ENCODE measurements around the gene RBM26.
"Not testable (repeated sequence)": the region's sequence is repeated elsewhere in the genome, so short reads cannot be mapped to it uniquely, and the experiment has no call there.

Gene RBM26

DNA sequence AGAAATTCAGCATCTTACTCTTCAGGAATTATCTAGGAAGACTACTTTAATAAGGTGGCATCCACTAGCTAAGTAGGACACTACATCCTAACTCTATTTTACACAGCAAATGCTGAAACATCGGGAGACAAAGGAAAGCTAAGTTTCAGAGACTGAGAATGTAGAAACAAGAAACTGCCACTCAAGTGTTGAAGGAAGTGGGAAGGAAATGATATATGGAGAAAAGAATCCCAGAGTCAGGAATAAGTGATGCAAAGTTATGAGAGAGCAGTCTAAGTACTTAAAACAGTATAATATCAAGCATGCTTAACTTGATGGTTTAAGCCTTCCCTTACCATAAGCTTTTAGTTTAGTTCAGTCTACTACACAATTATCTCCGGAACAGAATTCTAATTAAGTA is 52.4 kb downstream of the RBM26 start:
- no peak for DNase-seq (ENCODE audit: low read depth)
- TF ChIP-seq, protein P1, sequence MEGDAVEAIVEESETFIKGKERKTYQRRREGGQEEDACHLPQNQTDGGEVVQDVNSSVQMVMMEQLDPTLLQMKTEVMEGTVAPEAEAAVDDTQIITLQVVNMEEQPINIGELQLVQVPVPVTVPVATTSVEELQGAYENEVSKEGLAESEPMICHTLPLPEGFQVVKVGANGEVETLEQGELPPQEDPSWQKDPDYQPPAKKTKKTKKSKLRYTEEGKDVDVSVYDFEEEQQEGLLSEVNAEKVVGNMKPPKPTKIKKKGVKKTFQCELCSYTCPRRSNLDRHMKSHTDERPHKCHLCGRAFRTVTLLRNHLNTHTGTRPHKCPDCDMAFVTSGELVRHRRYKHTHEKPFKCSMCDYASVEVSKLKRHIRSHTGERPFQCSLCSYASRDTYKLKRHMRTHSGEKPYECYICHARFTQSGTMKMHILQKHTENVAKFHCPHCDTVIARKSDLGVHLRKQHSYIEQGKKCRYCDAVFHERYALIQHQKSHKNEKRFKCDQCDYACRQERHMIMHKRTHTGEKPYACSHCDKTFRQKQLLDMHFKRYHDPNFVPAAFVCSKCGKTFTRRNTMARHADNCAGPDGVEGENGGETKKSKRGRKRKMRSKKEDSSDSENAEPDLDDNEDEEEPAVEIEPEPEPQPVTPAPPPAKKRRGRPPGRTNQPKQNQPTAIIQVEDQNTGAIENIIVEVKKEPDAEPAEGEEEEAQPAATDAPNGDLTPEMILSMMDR (IDR thresholded peaks at IDR 0.05; ENCODE audit: control insufficient read depth, insufficient read depth, low read depth, low read length, missing control alignments), result no peak
- H3K4me3 ChIP-seq (ENCODE audit: control insufficient read depth, low read depth, low read length), result no peak overlapping the region

GRCh38 chr13:79352107-79352506 is 53.9 kb downstream of the RBM26 start:
- TF ChIP-seq, protein P1 (IDR thresholded peaks at IDR 0.05; ENCODE audit: control insufficient read depth, insufficient read depth, low read depth, low read length, missing control alignments), result no peak
- H3K4me3 ChIP-seq (ENCODE audit: control insufficient read depth, low read depth, low read length), result no peak overlapping the region
- DNase-seq (ENCODE audit: low read depth), result no peak

DNA sequence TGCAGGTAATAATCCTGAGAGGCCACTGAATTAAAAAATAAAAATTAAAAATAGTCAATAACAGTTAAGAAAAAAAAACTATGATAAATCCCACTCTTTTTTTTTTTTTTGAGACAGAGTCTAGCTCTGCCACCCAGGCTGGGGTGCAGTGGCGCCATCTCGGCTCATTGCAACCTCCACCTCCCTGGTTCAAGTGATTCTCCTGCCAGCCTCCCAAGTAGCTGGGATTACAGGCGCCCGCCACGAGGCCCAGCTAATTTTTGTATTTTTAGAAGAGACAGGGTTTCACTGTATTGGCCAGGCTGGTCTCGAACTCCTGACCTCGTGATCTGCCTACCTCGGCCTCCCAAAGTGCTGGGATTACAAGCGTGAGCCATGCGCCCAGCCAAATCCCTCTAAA is 56.4 kb downstream of the RBM26 start:
- not testable (repeated sequence) for H3K4me3 ChIP-seq (ENCODE audit: control insufficient read depth, low read depth, low read length); DNase-seq (ENCODE audit: low read depth)

- DNase-seq (ENCODE audit: low read depth), result no peak
- H3K4me3 ChIP-seq (ENCODE audit: control insufficient read depth, low read depth, low read length), result no peak overlapping the region
- TF ChIP-seq, protein P1 (IDR thresholded peaks at IDR 0.05; ENCODE audit: control insufficient read depth, insufficient read depth, low read depth, low read length, missing control alignments), result no peak
These were observed 57.0 kb downstream of the RBM26 start for GRCh38 chr13:79349011-79349410.

DNA sequence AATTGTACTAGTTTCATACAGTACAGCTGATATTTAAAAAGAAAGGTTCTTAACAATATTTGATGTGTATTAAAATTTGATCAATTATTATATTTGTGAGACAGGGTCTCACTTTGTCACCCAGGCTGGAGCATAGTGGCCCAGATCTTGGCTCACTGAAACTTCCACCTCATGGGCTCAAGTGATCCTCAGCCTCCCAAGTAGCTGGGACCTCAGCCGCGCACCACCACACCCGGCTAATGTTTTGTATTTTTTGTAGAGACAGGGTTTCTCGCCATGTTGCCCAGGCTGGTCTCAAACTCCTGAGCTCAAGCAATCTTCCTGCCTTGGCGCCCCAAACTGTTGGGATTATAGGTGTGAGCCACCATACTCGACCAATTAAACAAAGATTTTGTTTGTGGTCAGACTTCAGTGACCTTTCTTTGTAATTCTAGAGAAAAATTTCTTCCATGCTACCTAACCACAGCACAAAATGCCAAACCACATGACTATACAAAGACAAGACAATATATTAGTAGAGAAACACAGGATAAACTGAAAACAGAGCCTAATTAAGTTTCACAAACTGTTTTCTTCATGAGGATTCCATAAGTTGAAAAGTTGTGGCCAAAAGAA is 59.6 kb downstream of the RBM26 start:
- no peak for DNase-seq (ENCODE audit: low read depth)
- no peak overlapping the region for H3K4me3 ChIP-seq (ENCODE audit: control insufficient read depth, low read depth, low read length)
- TF ChIP-seq, protein P1 (IDR thresholded peaks at IDR 0.05; ENCODE audit: control insufficient read depth, insufficient read depth, low read depth, low read length, missing control alignments), result no peak

DNA sequence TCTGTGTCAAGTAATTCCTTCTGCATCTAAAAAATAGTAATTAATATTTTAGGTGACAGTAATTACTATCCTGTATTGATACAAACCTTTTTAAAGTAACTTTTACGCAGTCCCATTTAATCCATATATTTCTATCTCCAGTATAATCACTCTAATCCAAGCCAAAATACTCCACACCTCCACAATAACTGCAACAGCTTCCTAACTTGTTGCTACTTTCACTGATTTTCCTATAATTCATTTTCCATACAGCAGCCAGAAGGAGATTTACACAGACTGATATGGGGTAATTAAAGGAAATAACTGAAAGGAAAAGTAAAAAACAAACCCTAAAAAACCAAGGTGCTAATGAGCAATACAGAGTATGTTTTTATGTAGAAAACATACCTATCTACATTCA is 64.9 kb downstream of the RBM26 start:
- no peak for DNase-seq (ENCODE audit: low read depth)
- H3K4me3 ChIP-seq (ENCODE audit: control insufficient read depth, low read depth, low read length), result no peak overlapping the region
- TF ChIP-seq, protein P1 (IDR thresholded peaks at IDR 0.05; ENCODE audit: control insufficient read depth, insufficient read depth, low read depth, low read length, missing control alignments), result no peak

DNA sequence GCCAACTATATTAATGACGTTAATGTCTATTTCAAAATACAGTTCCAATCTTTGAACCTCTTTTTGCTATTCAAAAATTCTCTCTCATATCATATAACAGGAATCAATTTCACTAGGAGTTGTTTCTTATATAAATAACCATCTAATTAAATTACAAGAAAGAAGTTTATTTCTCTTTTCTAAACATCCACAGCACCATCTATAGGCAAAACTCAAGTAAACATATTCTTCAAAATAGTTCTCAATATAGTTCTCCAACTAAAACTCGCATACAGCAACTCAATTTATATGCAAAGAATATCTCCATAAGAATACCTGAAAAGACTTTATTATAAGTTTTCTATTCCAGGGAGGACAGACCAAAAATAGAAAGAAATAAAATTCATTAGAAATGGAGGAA is 65.6 kb downstream of the RBM26 start:
- no peak overlapping the region for H3K4me3 ChIP-seq (ENCODE audit: control insufficient read depth, low read depth, low read length)
- no peak for DNase-seq (ENCODE audit: low read depth)
- TF ChIP-seq, protein P1 (IDR thresholded peaks at IDR 0.05; ENCODE audit: control insufficient read depth, insufficient read depth, low read depth, low read length, missing control alignments), result no peak

Data from AG09309 (cell line).